IPS-20b (cell line): ENCODE data around the gene FGFRL1.
"Not testable (repeated sequence)": the region's sequence is repeated elsewhere in the genome, so short reads cannot be mapped to it uniquely, and the experiment has no call there.

ENCODE experiments used
- H3K27ac ChIP-seq: one replicate; pipeline ENCODE4 v1.5.1; 2013; ENCODE audit warnings: low read length
- H3K27me3 ChIP-seq: 2 replicates; pipeline ENCODE4 v1.6.1; 2013; ENCODE audit warnings: mild to moderate bottlenecking, low read length, inconsistent platforms; ENCODE audit not compliant: insufficient read depth
- H3K36me3 ChIP-seq: 2 replicates; pipeline ENCODE4 v1.6.1; 2013; ENCODE audit warnings: low read depth, mild to moderate bottlenecking, inconsistent platforms, low read length, moderate library complexity; ENCODE audit not compliant: insufficient read depth
- H3K4me1 ChIP-seq: 2 replicates; pipeline ENCODE4 v1.6.1; 2013; ENCODE audit warnings: mild to moderate bottlenecking, control low read depth, inconsistent platforms, low read length, moderate library complexity; ENCODE audit not compliant: insufficient read depth
- H3K4me3 ChIP-seq: 2 replicates; pipeline ENCODE4 v1.5.1; 2013; ENCODE audit warnings: mild to moderate bottlenecking, low read length, inconsistent platforms
- H3K9ac ChIP-seq: 2 replicates; pipeline ENCODE4 v1.6.1; 2013; ENCODE audit warnings: low read depth, mild to moderate bottlenecking, inconsistent platforms, low read length, moderate library complexity
- H3K9me3 ChIP-seq: 2 replicates; pipeline ENCODE4 v1.6.1; 2013; ENCODE audit warnings: mild to moderate bottlenecking, low read depth, low read length, inconsistent platforms; ENCODE audit not compliant: insufficient read depth

FGFRL1 gene

GRCh38 chr4:1043651-1044468, 32.4 kb downstream of the FGFRL1 start:
- Histone ChIP-seq H3K27ac (no peak overlapping the region), H3K4me3 (no peak overlapping the region), H3K36me3 (no peaks in the 10 kb centered on the region), H3K4me1 (peaks cover 7% of the 10 kb centered on the region), H3K27me3 (peaks cover 50% of the 10 kb centered on the region), H3K9ac (peak overlapping the region; percentile 36; the same call in 1 of the 2 replicates), H3K9me3 (no peaks in the 10 kb centered on the region)

GRCh38 chr4:1044469-1045192, 33.2 kb downstream of the FGFRL1 start:
- H3K9me3 ChIP-seq, result no peaks in the 10 kb centered on the region
- H3K4me1 ChIP-seq, result peaks cover 7% of the 10 kb centered on the region
- no peak overlapping the region for H3K27ac ChIP-seq
- no peaks in the 10 kb centered on the region for H3K36me3 ChIP-seq
- no peak overlapping the region; the same call in 1 of the 2 replicates for H3K9ac ChIP-seq
- H3K27me3 ChIP-seq, result peaks cover 58% of the 10 kb centered on the region
- H3K4me3 ChIP-seq, result no peak overlapping the region

GRCh38 chr4:1045193-1045594, 33.8 kb downstream of the FGFRL1 start:
- Histone ChIP-seq H3K27ac (no peak overlapping the region), H3K4me1 (peaks cover 7% of the 10 kb centered on the region), H3K4me3 (no peak overlapping the region), H3K9me3 (no peaks in the 10 kb centered on the region), H3K27me3 (peaks cover 64% of the 10 kb centered on the region), H3K36me3 (no peaks in the 10 kb centered on the region), H3K9ac (no peak overlapping the region)

- Histone ChIP-seq H3K36me3 (no peaks in the 10 kb centered on the region), H3K27ac (no peak overlapping the region), H3K9ac (no peak overlapping the region), H3K27me3 (peaks cover 69% of the 10 kb centered on the region), H3K4me3 (no peak overlapping the region), H3K4me1 (peaks cover 7% of the 10 kb centered on the region), H3K9me3 (no peaks in the 10 kb centered on the region)
These were observed 34.3 kb downstream of the FGFRL1 start for GRCh38 chr4:1045595-1046201.

GRCh38 chr4:1046581-1047011, 35.2 kb downstream of the FGFRL1 start:
- peak overlapping the region; percentile 32; the same call in 1 of the 2 replicates for H3K4me3 ChIP-seq
- peaks cover 76% of the 10 kb centered on the region for H3K27me3 ChIP-seq
- H3K9me3 ChIP-seq, H3K4me1 ChIP-seq, H3K27ac ChIP-seq, H3K36me3 ChIP-seq: not testable (repeated sequence)
- H3K9ac ChIP-seq, result peak overlapping the region; percentile 32; the same call in 1 of the 2 replicates

- Histone ChIP-seq H3K27me3 (peaks cover 84% of the 10 kb centered on the region), H3K9me3 (no peaks in the 10 kb centered on the region), H3K9ac (peak overlapping the region; percentile 32; the same call in 1 of the 2 replicates), H3K36me3 (no peaks in the 10 kb centered on the region), H3K27ac (no peak overlapping the region), H3K4me1 (peaks cover 4% of the 10 kb centered on the region), H3K4me3 (peak overlapping the region; percentile 32; the same call in 1 of the 2 replicates)
These were observed 35.9 kb downstream of the FGFRL1 start for GRCh38 chr4:1047106-1047975.

- Histone ChIP-seq H3K4me1 (peaks cover 4% of the 10 kb centered on the region), H3K27me3 (peaks cover 91% of the 10 kb centered on the region)
These were observed 36.7 kb downstream of the FGFRL1 start for GRCh38 chr4:1047976-1048772.

GRCh38 chr4:1048773-1049590, 37.6 kb downstream of the FGFRL1 start:
- Histone ChIP-seq H3K4me1 (peaks cover 3% of the 10 kb centered on the region; the same call in 1 of the 2 replicates), H3K4me3 (no peak overlapping the region), H3K36me3 (no peaks in the 10 kb centered on the region), H3K27ac (no peak overlapping the region), H3K9me3 (no peaks in the 10 kb centered on the region), H3K27me3 (peaks cover 91% of the 10 kb centered on the region), H3K9ac (no peak overlapping the region; the same call in 1 of the 2 replicates)

More at GRCh38 chr4:1047976-1048772, 36.7 kb downstream of the FGFRL1 start:
- Histone ChIP-seq H3K4me3 (no peak overlapping the region), H3K9ac (no peak overlapping the region), H3K36me3 (no peaks in the 10 kb centered on the region), H3K27ac (no peak overlapping the region), H3K9me3 (no peaks in the 10 kb centered on the region)

GRCh38 chr4:1049591-1049905, 38.1 kb downstream of the FGFRL1 start:
- Histone ChIP-seq H3K9ac (no peak overlapping the region; the same call in 1 of the 2 replicates), H3K4me1 (no peaks in the 10 kb centered on the region), H3K9me3 (no peaks in the 10 kb centered on the region), H3K27me3 (peaks cover 87% of the 10 kb centered on the region), H3K36me3 (no peaks in the 10 kb centered on the region), H3K27ac (no peak overlapping the region), H3K4me3 (no peak overlapping the region)
